ENCODE data around the gene KCND2.

KCND2 gene

DNA sequence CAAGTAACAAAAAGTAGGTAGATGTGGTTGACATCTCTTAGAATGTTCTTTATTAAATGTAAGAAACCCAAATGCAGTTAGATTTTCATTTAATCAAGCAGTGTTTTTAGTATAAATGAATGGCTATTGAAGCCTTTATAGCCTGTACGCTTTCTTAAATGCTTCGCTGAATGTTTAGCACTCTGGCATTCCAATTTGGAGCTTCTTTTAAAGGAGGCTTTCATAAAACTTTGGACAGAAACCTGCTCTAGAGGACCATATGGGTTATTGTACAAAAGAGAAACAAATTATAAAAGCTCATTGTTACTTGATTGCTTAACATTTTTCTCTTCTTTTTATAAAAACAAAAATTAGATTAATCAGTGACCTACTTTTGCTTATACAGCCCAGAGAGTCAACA lies 59.5 kb downstream of the KCND2 start:
- H3K4me3 ChIP-seq (ENCODE audit: control insufficient read depth, low read depth, low read length) = no peak overlapping the region
- TF ChIP-seq, protein P1, sequence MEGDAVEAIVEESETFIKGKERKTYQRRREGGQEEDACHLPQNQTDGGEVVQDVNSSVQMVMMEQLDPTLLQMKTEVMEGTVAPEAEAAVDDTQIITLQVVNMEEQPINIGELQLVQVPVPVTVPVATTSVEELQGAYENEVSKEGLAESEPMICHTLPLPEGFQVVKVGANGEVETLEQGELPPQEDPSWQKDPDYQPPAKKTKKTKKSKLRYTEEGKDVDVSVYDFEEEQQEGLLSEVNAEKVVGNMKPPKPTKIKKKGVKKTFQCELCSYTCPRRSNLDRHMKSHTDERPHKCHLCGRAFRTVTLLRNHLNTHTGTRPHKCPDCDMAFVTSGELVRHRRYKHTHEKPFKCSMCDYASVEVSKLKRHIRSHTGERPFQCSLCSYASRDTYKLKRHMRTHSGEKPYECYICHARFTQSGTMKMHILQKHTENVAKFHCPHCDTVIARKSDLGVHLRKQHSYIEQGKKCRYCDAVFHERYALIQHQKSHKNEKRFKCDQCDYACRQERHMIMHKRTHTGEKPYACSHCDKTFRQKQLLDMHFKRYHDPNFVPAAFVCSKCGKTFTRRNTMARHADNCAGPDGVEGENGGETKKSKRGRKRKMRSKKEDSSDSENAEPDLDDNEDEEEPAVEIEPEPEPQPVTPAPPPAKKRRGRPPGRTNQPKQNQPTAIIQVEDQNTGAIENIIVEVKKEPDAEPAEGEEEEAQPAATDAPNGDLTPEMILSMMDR (conservative IDR thresholded peaks at IDR 0.05; ENCODE audit: control insufficient read depth, insufficient read depth, low read depth, low read length) = no peak
- DNase-seq (ENCODE audit: low read depth) = no peak

DNA sequence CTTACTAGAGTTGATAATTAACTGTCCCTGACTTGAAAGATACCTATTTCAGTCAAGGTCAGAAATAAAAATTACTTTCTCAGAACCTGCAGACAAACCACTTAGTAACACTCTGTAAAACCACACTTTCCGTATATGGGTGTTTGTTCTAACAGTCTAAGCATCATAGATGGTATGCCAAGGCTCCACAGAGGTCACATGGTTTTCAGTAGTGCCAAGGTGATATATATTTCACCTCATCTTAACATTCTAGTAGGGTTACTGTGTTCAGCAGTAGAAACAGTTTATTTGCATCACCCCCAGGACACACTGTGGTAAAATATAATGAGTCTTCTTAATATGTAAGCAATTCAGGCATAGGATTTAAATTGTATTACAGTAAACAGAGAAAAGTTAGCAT lies 61.5 kb downstream of the KCND2 start:
- H3K4me3 ChIP-seq (ENCODE audit: control insufficient read depth, low read depth, low read length) = no peak overlapping the region
- no peak for DNase-seq (ENCODE audit: low read depth)
- TF ChIP-seq, protein P1 (conservative IDR thresholded peaks at IDR 0.05; ENCODE audit: control insufficient read depth, insufficient read depth, low read depth, low read length) = no peak

GRCh38 chr7:120337308-120337907 lies 64.4 kb downstream of the KCND2 start:
- TF ChIP-seq, protein P1 (conservative IDR thresholded peaks at IDR 0.05; ENCODE audit: control insufficient read depth, insufficient read depth, low read depth, low read length) = peak; percentile 58
- DNase-seq (ENCODE audit: low read depth) = peak; percentile 22

GRCh38 chr7:120344276-120344675 lies 71.3 kb downstream of the KCND2 start:
- no peak overlapping the region for H3K4me3 ChIP-seq (ENCODE audit: control insufficient read depth, low read depth, low read length)
- peak; percentile 24 for DNase-seq (ENCODE audit: low read depth)
- TF ChIP-seq, protein P1 (conservative IDR thresholded peaks at IDR 0.05; ENCODE audit: control insufficient read depth, insufficient read depth, low read depth, low read length) = no peak

More at GRCh38 chr7:120337308-120337907, 64.4 kb downstream of the KCND2 start:
- no peak overlapping the region for H3K4me3 ChIP-seq (ENCODE audit: control insufficient read depth, low read depth, low read length)

DNA sequence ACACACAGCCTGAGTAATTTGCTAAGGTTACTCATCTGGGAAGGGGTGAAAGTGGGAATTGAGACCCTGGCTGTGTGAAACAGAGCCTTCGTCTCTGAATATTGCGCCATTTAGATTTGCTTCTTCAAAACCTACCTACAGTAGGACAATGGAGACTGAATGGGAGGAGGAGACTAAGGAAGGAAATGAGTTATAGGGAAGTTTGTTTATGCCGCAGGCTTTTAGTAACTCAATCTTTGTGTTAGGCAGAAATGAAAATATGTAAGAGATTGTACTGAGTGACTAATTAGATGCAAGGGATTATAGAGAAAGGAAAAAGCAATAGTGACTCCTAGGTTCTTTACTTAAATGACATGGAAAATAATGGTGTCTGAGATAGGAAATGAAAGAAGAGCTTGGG lies 80.2 kb downstream of the KCND2 start:
- TF ChIP-seq, protein P1 (conservative IDR thresholded peaks at IDR 0.05; ENCODE audit: control insufficient read depth, insufficient read depth, low read depth, low read length) = no peak
- no peak overlapping the region for H3K4me3 ChIP-seq (ENCODE audit: control insufficient read depth, low read depth, low read length)
- no peak for DNase-seq (ENCODE audit: low read depth)

DNA sequence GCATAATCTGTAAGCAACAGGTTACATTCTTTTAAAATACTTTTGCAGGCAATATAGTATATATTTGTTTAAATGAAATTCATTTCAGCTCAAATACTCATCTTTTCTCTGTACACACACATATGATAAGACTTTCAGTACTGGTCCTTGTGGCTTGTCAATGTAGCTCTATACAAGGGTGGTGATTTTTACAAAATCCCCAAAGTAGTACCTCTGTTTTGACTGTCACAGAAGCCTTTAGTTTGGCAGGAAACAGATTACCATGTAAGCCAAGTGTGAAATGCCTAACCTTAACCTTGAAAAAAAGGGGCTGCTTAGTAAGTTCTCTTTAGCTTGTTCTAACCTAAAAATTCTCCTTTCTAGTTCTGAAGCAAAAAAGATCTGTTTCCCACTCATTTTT lies 87.9 kb downstream of the KCND2 start:
- no peak for DNase-seq (ENCODE audit: low read depth)
- TF ChIP-seq, protein P1 (conservative IDR thresholded peaks at IDR 0.05; ENCODE audit: control insufficient read depth, insufficient read depth, low read depth, low read length) = no peak
- H3K4me3 ChIP-seq (ENCODE audit: control insufficient read depth, low read depth, low read length) = no peak overlapping the region

DNA sequence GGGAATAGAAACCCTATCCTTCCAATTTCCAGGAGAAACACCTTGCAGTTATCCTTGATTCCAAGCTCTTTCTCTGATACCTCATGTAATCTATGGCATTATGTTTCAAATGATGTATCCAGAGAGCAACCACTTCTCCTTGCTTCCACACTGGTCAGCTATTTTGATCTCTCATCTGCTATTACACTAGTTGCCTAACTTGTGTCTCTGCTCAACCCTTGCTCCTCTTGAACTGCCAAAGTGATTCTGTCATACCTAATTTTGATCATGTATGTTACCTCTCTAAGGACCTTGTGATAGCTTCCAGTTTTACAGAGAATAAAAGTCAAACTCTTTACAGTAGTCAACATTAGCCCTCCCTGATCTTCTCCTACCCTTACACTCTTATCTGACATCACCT lies 90.4 kb downstream of the KCND2 start:
- no peak overlapping the region for H3K4me3 ChIP-seq (ENCODE audit: control insufficient read depth, low read depth, low read length)
- TF ChIP-seq, protein P1 (conservative IDR thresholded peaks at IDR 0.05; ENCODE audit: control insufficient read depth, insufficient read depth, low read depth, low read length) = no peak
- DNase-seq (ENCODE audit: low read depth) = no peak

Data from fibroblast of mammary gland (primary cell).